C1 segment of cervical spinal cord (tissue), 14 donors: ENCODE measurements around the gene WWC2.

Source experiments
- DNase-seq, 14 donors: peaks; one replicate each; lab custom pipeline; 2025; lab: John Stamatoyannopoulos, UW

Gene WWC2

DNA sequence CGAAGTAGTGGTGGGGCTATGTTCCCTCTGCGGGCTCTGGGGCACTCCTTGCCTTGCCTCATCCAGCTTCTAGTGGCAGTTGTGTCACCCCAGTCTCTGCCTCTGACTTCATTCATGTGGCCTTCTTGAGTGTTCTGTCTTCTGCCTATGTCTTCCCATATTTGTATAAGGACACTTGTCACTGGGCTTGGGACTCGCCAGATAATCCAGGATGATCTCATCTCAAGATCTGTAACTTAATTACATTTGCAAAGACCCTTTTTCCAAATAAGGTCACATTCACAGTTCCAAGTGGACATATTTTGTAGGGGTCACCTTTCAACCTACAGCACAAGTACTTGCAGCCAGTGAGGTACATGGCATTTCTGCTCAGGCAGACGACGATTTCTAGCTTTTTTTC is 253.5 kb downstream of the WWC2 start:
- no peak for DNase-seq

DNA sequence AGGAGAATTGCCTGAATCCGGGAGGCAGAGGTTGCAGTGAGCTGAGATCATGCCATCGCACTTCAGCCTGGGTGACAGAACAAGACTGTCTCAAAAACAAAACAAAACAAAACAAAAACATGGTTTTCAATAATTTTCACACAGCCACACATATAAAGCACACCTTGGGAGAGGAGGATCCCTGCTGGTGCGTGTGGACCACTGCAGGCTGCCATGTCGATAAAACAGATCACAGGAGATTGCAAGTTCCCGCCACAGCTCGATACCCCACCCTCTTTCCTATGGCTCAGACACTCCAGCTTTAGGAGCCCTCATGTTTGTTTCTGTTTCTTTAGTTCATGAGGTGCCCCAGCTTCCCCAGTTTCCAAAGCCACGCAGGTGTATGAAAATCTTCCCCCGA is 254.5 kb downstream of the WWC2 start:
- no peak for DNase-seq

- no peak for DNase-seq
These were observed 255.2 kb downstream of the WWC2 start for GRCh38 chr4:183354219-183354618.

DNA sequence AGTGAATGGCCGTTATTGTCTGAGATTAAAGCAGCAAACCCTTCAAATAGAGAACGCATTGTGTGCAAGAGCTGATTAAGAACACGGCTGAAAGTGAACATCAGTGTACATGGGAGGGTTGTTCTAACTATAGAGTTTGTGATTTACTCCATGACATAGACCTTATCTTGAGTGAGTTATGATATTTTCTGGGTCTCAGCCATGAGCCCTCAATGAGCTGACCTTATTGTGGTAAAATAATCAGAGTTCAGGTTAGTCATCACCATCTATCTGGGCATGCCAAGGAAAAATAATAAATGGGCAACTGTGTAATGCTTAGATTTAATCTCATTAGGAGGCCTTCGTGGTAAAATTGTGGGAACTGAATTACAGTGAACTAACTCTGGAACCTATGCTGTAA is 256.3 kb downstream of the WWC2 start:
- no peak for DNase-seq

DNA sequence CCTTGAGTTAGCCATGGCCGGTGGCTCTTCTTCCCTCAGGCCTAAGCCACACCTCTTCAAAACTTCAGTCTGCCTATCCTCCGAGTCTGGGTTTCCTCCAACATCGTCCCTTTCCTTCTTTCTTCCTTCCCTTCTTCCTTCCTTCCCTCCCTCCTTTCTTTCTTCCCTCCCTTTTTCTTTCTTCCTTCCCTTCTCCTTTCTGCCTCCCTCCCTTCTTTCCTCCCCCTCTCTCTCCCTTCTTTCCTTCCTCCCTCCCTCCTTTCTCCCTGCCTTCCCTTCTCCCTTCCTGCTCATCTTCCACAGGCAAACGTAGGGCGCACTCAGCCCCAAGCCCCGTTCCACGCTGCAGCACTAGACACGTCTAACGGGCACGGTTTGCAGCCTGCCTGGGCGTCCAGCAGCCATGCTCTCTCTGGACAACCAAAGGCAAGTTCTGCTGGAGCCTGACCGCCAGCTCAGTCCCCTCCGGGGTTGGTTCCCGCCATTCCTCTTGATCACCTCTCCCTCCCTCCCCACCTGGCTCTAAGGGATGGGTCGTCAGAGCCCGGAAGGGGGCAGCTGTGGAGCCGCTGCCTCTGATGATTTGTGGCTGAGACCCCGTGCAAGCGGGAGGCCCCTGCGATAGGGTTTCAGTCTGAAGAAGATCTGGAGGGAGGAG is 257.2 kb downstream of the WWC2 start:
- no peak for DNase-seq

DNA sequence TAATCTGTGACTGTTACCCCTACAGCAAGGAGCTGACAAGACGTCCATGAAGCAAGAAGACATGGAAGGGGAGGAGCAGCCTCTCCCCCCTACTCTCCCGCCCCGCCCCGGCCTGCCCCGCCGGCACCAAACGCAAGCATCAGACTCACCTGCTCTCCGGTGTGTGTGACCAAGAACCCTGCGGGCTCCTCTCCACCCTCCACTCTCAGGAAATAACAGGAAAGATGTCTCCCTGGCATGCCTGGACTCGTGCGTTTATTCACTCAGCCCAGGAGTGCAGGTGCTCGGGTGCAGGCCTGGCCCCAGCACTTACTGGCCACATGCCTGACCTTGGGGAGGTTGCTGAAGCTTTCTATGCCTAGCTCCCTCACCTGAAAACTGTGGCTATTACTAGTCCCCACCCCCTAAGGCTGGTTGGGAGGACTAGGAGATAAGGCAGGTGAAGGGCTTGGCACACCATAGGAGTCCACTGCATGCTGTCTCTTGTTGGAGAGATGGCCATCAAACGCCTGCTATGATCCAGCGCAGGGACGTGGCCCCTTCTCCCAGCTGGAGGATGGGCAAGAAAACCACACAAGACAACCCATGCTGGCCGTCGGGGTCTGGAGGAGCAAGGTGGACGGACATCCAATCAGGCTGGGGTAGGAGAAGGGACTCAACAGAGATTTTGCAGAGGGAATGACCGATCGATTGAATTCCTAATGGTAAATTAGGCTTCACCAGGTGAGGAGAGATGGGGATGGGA is 258.0 kb downstream of the WWC2 start:
- DNase-seq, result no peak

GRCh38 chr4:183358215-183358755 is 259.2 kb downstream of the WWC2 start:
- DNase-seq, result no peak

- DNase-seq, result no peak
These were observed 261.3 kb downstream of the WWC2 start for GRCh38 chr4:183360161-183360919.

- DNase-seq, result no peak
These were observed 263.0 kb downstream of the WWC2 start for GRCh38 chr4:183362036-183362435.

GRCh38 chr4:183362916-183363542 is 264.0 kb downstream of the WWC2 start:
- DNase-seq, result no peak

DNA sequence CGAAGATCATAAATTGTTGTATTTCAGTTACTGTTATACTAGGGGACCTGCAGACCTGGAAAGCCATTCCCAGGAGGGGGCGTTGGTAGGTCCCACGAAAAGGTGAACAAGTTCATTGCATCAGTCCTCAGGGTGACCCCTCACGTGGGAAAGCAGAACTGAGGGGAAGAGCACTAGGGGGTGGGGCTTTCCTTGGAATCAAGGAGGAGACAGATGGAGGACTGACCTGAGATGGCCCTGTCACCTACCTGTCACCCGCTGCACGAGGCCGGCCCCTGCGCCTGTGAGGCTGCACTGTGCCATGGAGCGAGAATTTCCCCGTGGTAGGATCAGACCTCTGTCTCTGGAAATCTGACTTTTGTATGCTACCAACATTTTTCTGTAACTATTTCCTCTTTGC is 265.0 kb downstream of the WWC2 start:
- DNase-seq, result no peak

- DNase-seq, result no peak
These were observed 267.3 kb downstream of the WWC2 start for GRCh38 chr4:183366206-183366835.

DNA sequence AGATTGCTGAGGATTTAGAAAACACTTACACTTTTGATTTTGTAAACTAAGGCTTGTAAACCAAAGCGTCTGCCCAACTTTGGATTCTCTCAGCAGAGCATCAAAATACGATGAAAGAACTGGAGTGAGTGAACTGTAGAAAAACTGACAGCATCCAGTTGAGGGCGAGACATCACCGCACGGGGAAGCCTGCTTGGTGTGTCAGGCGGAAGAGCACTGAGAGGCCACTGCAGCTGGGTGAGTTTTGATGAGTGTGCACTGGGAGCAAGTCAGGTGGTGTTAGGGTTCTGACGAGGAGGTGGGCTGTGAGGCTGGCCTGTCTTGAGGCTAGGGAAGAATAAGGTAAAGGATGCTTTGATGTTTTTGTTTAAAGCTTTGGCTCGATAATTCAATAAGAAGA is 270.0 kb downstream of the WWC2 start:
- DNase-seq, result no peak
